WI38 (cell line): Measurements from ENCODE around the gene PDCD1.

Experiments
- H3K4me3 ChIP-seq: 2 replicates; pipeline ENCODE4 v1.5.1; 2011; ENCODE audit warnings: low read depth, mild to moderate bottlenecking, control low read depth, low read length
- CTCF ChIP-seq: IDR thresholded peaks from 2 replicates; pipeline ENCODE4 v1.5.1; 2012; ENCODE audit warnings: low read depth, mild to moderate bottlenecking, control low read depth, low read length

The PDCD1 gene

GRCh38 chr2:241897231-241897916, 38.7 kb upstream of the PDCD1 start:
- no peak for TF ChIP-seq CTCF
- H3K4me3 ChIP-seq, result no peak overlapping the region

- H3K4me3 ChIP-seq, result no peak overlapping the region
- TF ChIP-seq CTCF, result no peak
These were observed 38.1 kb upstream of the PDCD1 start for GRCh38 chr2:241896746-241897201.

GRCh38 chr2:241895712-241896641, 37.3 kb upstream of the PDCD1 start:
- no peak overlapping the region for H3K4me3 ChIP-seq
- no peak for TF ChIP-seq CTCF

GRCh38 chr2:241895427-241895711, 36.7 kb upstream of the PDCD1 start:
- TF ChIP-seq CTCF, result no peak
- no peak overlapping the region for H3K4me3 ChIP-seq

- no peak overlapping the region for H3K4me3 ChIP-seq
- no peak for TF ChIP-seq CTCF
These were observed 36.2 kb upstream of the PDCD1 start for GRCh38 chr2:241894681-241895426.

- no peak for TF ChIP-seq CTCF
- no peak overlapping the region for H3K4me3 ChIP-seq
These were observed 35.5 kb upstream of the PDCD1 start for GRCh38 chr2:241894056-241894641.
